ENCODE measurements around the gene BBS12. TPM values are rescaled to one million over a fixed set of nuclear protein-coding genes. Genes with fewer than 3 reads are reported as not detected.
A peak's percentile ranks its signal among the peaks of the same experiment; 100 is the strongest.
"Not testable (repeated sequence)": the region's sequence is repeated elsewhere in the genome, so short reads cannot be mapped to it uniquely, and the experiment has no call there.

BBS12 gene
- total and polyA plus RNA-seq, 4 donors = 1.6 to 6.7 (median 3.1) TPM

DNA sequence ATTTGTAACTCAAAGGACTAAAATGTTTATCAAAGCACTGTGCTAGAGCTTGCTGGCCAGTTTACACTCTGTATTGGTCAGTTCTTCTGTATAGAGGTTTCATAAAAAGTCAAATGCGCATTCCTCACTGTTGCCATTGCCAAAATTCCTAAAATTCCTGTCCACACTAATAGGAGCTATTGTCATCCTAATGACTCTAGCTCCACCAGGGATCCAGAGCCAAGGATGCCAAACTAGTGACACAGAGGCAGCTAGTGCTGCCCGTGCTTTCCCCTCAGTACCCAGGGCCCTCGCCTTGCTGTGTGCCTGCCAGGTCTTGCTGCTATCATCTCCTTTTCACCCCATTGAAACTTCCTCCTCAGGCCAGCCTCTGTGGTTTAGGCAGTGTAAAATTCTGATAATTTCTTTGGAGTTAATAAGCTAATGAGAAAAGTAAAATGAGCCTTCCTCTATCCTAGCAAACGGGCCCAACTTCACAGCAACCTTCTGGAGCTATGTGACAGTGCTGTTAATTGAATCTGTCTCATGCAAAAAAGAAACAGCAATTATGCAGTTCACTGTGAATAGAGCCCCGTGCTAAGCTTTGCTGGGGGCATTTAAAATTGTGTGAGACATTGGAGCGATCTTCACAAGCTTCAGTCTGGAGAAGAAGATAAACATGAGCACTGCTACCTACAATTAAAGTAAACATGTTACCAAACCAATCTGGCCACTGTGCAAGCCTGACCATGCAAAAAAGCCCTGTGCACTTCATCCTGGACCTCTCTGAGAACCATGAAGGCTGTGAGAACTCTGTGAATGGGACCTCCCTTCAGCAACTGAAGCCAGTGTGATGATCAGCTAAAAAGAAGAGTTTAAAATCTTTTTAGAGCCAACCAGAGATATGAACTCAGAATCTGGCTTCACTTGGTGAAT is 51.1 kb downstream of the BBS12 start:
- Histone ChIP-seq H3K27ac (ENCODE audit: low read depth in 1 of 2, low read length in 1 of 2) (peak overlapping the region; percentile 15 to 79), H3K4me3 (no peak overlapping the region), H3K27me3 (ENCODE audit: control insufficient read depth in 3 of 3, insufficient read depth in 3 of 3, low read length in 2 of 3) (no peaks in the 10 kb centered on the region), H3K9ac (ENCODE audit: insufficient read depth in 1 of 2, low read length in 2 of 2) (no peak overlapping the region), H3K36me3 (ENCODE audit: control insufficient read depth in 4 of 4, insufficient read depth in 4 of 4, low read length in 4 of 4) (no peaks in the 10 kb centered on the region), H3K9me3 (ENCODE audit: control insufficient read depth in 4 of 4, insufficient read depth in 3 of 4, low read length in 3 of 4) (no peaks in the 10 kb centered on the region), H3K4me1 (ENCODE audit: control insufficient read depth in 5 of 5, insufficient read depth in 5 of 5, low read length in 5 of 5) (peaks cover 3 to 8% (median 8%) of the 10 kb centered on the region in 5 donors)
- ATAC-seq (ENCODE audit: insufficient read depth, low FRiP score) (peak; percentile 89), DNase-seq (peak; percentile 39 to 54 (median 51))
- TF ChIP-seq, protein P1, sequence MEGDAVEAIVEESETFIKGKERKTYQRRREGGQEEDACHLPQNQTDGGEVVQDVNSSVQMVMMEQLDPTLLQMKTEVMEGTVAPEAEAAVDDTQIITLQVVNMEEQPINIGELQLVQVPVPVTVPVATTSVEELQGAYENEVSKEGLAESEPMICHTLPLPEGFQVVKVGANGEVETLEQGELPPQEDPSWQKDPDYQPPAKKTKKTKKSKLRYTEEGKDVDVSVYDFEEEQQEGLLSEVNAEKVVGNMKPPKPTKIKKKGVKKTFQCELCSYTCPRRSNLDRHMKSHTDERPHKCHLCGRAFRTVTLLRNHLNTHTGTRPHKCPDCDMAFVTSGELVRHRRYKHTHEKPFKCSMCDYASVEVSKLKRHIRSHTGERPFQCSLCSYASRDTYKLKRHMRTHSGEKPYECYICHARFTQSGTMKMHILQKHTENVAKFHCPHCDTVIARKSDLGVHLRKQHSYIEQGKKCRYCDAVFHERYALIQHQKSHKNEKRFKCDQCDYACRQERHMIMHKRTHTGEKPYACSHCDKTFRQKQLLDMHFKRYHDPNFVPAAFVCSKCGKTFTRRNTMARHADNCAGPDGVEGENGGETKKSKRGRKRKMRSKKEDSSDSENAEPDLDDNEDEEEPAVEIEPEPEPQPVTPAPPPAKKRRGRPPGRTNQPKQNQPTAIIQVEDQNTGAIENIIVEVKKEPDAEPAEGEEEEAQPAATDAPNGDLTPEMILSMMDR (IDR thresholded peaks at IDR 0.05; ENCODE audit: control extremely low read depth, extremely low read depth) = no peak
- 44 to 56% methylated on average over 6 of the region's 6 CpGs for WGBS, 2 donors

DNA sequence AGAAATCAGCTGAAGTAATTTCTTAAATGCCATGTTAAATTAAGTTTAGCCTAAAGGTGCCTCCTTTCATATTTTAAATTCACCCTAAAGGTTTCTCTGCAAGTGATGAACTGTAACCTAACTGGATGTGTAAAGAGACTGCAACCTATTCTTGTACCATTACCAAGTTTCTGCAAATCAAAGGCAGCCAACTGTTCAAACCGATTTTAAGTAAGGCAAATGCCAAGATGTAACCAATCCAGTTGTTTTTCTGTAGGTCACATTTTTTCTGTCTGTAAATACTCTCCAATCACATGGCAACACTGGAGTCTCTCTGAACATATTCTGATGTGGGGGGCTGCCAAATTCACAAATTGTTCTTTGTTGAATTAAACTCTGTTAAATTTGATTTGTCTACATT is 51.8 kb downstream of the BBS12 start:
- ATAC-seq (ENCODE audit: insufficient read depth, low FRiP score) (no peak), DNase-seq (no peak)
- peak overlapping the region in 1 of 2 donors; percentile 79 for H3K27ac ChIP-seq (ENCODE audit: low read depth in 1 of 2, low read length in 1 of 2)
- H3K9me3 ChIP-seq (ENCODE audit: control insufficient read depth in 4 of 4, insufficient read depth in 3 of 4, low read length in 3 of 4) = no peaks in the 10 kb centered on the region
- no peak overlapping the region for H3K9ac ChIP-seq (ENCODE audit: insufficient read depth in 1 of 2, low read length in 2 of 2)
- peaks cover 3 to 8% (median 8%) of the 10 kb centered on the region in 5 donors for H3K4me1 ChIP-seq (ENCODE audit: control insufficient read depth in 5 of 5, insufficient read depth in 5 of 5, low read length in 5 of 5)
- no peaks in the 10 kb centered on the region for H3K36me3 ChIP-seq (ENCODE audit: control insufficient read depth in 4 of 4, insufficient read depth in 4 of 4, low read length in 4 of 4)
- TF ChIP-seq, protein P1 (IDR thresholded peaks at IDR 0.05; ENCODE audit: control extremely low read depth, extremely low read depth) = no peak
- 37 to 66% methylated on average over 1 of the region's 1 CpG for WGBS, 2 donors
- H3K4me3 ChIP-seq = no peak overlapping the region
- no peaks in the 10 kb centered on the region for H3K27me3 ChIP-seq (ENCODE audit: control insufficient read depth in 3 of 3, insufficient read depth in 3 of 3, low read length in 2 of 3)

DNA sequence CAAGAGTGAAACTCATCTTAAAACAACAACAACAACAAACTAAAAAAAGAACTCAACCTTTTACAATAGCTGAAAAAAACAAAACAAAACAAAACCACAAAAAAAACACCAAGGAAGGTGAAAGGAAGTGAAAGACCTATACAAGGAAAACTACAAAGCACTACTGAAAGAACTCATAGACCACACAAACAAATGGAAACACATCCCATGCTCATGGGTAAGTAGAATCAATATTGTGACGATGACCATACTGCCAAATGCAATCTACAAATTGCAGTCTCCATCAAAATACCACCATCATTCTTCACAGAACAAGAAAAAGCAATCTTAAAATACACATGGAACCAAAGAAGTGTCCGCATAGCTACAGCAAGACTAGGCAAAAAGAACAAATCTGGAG is 52.6 kb downstream of the BBS12 start:
- Histone ChIP-seq H3K36me3 (ENCODE audit: control insufficient read depth in 4 of 4, insufficient read depth in 4 of 4, low read length in 4 of 4) (no peaks in the 10 kb centered on the region), H3K9ac (ENCODE audit: insufficient read depth in 1 of 2, low read length in 2 of 2) (no peak overlapping the region), H3K4me3 (no peak overlapping the region), H3K9me3 (ENCODE audit: control insufficient read depth in 4 of 4, insufficient read depth in 3 of 4, low read length in 3 of 4) (no peaks in the 10 kb centered on the region), H3K27me3 (ENCODE audit: control insufficient read depth in 3 of 3, insufficient read depth in 3 of 3, low read length in 2 of 3) (no peaks in the 10 kb centered on the region), H3K27ac (ENCODE audit: low read depth in 1 of 2, low read length in 1 of 2) (no peak overlapping the region), H3K4me1 (ENCODE audit: control insufficient read depth in 5 of 5, insufficient read depth in 5 of 5, low read length in 5 of 5) (peaks cover 3 to 8% (median 8%) of the 10 kb centered on the region in 5 donors)
- no peak for ATAC-seq (ENCODE audit: insufficient read depth, low FRiP score)
- TF ChIP-seq, protein P1 (IDR thresholded peaks at IDR 0.05; ENCODE audit: control extremely low read depth, extremely low read depth) = no peak
- DNase-seq = no peak
- WGBS, 2 donors = 88 to 93% methylated on average over 2 of the region's 2 CpGs

DNA sequence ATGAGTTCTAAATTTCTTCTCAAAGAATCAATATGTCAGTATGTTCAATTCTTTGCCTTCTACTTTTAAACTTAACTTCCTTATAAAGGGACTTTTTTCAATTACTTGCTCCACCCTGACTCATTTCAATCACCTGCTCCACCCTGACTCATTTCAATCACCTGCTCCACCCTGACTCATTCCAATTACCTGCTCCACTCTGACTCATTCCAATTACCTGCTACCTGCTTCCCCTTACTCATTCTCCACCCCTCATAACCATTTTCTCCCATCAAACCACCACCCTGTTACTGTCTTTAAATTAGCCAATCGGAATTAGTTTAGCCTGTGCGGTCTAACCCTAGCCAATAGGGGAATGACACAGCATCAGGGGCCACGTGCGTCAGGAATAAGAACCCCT is 53.8 kb downstream of the BBS12 start:
- not testable (repeated sequence) for H3K9me3 ChIP-seq (ENCODE audit: control insufficient read depth in 4 of 4, insufficient read depth in 3 of 4, low read length in 3 of 4); H3K36me3 ChIP-seq (ENCODE audit: control insufficient read depth in 4 of 4, insufficient read depth in 4 of 4, low read length in 4 of 4); DNase-seq; H3K27me3 ChIP-seq (ENCODE audit: control insufficient read depth in 3 of 3, insufficient read depth in 3 of 3, low read length in 2 of 3); H3K27ac ChIP-seq (ENCODE audit: low read depth in 1 of 2, low read length in 1 of 2); H3K4me3 ChIP-seq; H3K9ac ChIP-seq (ENCODE audit: insufficient read depth in 1 of 2, low read length in 2 of 2); ATAC-seq (ENCODE audit: insufficient read depth, low FRiP score); H3K4me1 ChIP-seq (ENCODE audit: control insufficient read depth in 5 of 5, insufficient read depth in 5 of 5, low read length in 5 of 5)
- 96 to 97% methylated on average over 4 of the region's 4 CpGs for WGBS, 2 donors

DNA sequence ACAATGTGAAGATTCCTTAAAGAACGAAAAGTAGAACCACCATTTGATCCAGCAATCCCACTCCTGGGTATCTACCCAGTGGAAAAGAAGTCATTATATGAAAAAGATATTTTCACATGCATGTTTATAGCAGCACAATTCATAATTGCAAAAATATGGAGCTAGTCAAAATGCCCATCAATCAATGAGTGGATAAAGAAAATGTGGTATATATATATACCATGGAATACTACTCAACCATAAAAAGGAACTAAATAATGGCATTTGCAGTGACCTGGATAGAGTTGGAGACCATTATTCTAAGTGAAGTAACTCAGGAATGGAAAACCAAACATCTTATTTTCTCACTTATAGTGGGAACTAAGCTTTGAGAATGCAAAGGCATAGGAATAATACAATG is 54.4 kb downstream of the BBS12 start:
- DNase-seq; H3K27me3 ChIP-seq (ENCODE audit: control insufficient read depth in 3 of 3, insufficient read depth in 3 of 3, low read length in 2 of 3); H3K27ac ChIP-seq (ENCODE audit: low read depth in 1 of 2, low read length in 1 of 2); H3K4me1 ChIP-seq (ENCODE audit: control insufficient read depth in 5 of 5, insufficient read depth in 5 of 5, low read length in 5 of 5); H3K4me3 ChIP-seq; ATAC-seq (ENCODE audit: insufficient read depth, low FRiP score); H3K9ac ChIP-seq (ENCODE audit: insufficient read depth in 1 of 2, low read length in 2 of 2); H3K9me3 ChIP-seq (ENCODE audit: control insufficient read depth in 4 of 4, insufficient read depth in 3 of 4, low read length in 3 of 4); H3K36me3 ChIP-seq (ENCODE audit: control insufficient read depth in 4 of 4, insufficient read depth in 4 of 4, low read length in 4 of 4): not testable (repeated sequence)
- WGBS, 2 donors = 94 to 97% methylated on average over 1 of the region's 1 CpG
